HL-60 (cell line): ENCODE results near the gene KRT73.

ENCODE experiments used
- DNase-seq, 2 experiments: peaks; one replicate each; pipeline ENCODE4 v3.0.0-alpha.2; 2010 to 2020; ENCODE audit warnings: low read depth in 1 of 2, low spot score in 1 of 2
- H3K27ac ChIP-seq: fragments of 250-450 bp; sonication (Bioruptor Pico); replicated peaks from 2 replicates; pipeline ENCODE4 v1.5.1; 2020; ENCODE audit warnings: mild to moderate bottlenecking, moderate library complexity
- H3K27me3 ChIP-seq: fragments of 250-450 bp; sonication (Bioruptor Pico); 2 replicates; pipeline ENCODE4 v1.5.1; 2021; ENCODE audit warnings: mild to moderate bottlenecking, moderate library complexity; ENCODE audit not compliant: insufficient read depth, poor library complexity, severe bottlenecking
- H3K4me3 ChIP-seq: replicated peaks from 2 replicates; pipeline ENCODE4 v1.5.1; 2011; ENCODE audit warnings: mild to moderate bottlenecking, control low read depth, low read length; ENCODE audit not compliant: insufficient read depth
- GABPA ChIP-seq: IDR thresholded peaks from 2 replicates; pipeline ENCODE4 v1.6.1; 2012; ENCODE audit warnings: low read depth
- POLR2AphosphoS5 ChIP-seq: IDR thresholded peaks from 2 replicates; pipeline ENCODE4 v1.6.1; 2012; ENCODE audit warnings: low read depth
- SPI1 ChIP-seq: IDR thresholded peaks from 2 replicates; pipeline ENCODE4 v1.6.1; 2012; ENCODE audit warnings: low read depth, mild to moderate bottlenecking, borderline replicate concordance
- TF ChIP-seq, protein P1 (sequence below): IDR thresholded peaks from one replicate; pipeline ENCODE4 v1.5.1; 2011; ENCODE audit warnings: low read length, control low read depth, inconsistent platforms; ENCODE audit not compliant: insufficient read depth
- TF ChIP-seq, protein P2 (sequence below): IDR thresholded peaks from 2 replicates; pipeline ENCODE4 v1.6.1; 2012; ENCODE audit warnings: low read depth; ENCODE audit not compliant: insufficient replicate concordance

Gene KRT73

DNA sequence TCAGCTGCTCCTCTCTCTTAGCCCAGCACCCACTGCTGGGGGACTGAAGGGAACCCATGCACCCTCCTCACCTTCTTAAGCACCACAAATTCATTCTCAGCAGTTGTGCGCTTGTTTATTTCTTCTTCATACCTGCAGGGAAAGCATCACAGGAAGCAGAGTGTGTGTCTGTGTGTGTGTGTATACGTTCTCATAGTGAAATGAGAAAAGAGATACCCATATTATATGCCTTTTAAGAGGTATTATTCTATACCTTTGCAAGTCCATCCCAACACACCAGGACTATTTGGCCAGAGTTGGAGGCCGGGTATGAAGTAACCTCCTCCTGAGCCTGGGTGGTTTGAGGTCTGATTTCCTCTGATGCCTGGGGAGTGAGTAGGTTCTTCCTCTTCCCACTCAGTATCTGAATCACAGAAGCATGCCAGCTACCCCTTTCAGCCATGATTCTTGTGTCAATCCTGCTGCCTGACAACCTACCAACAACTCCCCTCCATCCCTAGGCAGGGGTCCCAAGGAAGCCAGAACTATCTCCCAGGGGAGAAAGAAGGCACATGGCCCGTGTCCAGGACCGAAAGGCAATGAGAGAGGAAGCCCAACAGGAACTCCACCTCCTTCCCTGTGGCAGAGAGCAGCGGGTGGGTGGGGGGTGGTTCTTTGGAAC, 3.0 kb downstream of the KRT73 start:
- no peaks in the 10 kb centered on the region for H3K27me3 ChIP-seq
- peak in 1 of 2 experiments; percentile 35 for DNase-seq

DNA sequence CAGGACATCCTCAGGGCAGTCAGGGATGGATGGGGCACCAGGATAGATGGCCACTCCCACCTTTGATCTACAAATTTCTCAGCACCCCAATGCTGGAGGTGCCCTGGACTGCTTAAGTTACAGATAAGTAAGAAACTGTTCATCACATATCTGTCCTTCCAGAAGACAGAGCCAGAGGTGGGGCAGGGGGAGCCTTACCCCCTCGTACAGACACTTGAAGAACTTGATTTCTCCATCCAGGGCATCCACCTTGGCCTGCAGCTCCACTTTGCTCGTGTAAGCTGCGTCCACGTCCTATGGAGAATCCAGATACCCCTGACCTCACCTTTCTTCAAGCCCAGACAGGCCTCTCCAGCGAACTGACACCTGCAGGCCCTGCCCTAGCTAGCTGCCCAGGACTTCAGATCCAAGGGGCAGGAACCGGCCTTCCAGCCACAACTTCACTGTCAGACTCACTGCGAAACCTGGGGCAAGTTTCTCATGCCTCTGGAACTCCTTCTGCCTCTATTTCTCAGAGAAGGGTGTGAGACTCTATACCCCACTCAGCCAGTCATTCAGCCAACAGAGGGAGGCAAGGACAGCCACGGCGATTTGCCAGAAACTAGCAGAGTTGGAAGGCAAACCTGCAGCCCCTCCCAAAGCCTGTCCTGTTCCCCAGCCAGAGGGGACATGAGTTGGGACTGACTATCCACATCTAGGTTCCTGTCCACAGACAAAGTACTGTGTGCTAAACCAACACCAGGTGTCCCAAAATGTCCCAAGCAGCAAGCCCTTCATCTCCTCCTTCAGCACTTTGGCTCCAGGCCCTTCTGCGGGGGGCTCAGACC, 3.8 kb downstream of the KRT73 start:
- no peak overlapping the region for H3K4me3 ChIP-seq
- TF ChIP-seq, protein P1, sequence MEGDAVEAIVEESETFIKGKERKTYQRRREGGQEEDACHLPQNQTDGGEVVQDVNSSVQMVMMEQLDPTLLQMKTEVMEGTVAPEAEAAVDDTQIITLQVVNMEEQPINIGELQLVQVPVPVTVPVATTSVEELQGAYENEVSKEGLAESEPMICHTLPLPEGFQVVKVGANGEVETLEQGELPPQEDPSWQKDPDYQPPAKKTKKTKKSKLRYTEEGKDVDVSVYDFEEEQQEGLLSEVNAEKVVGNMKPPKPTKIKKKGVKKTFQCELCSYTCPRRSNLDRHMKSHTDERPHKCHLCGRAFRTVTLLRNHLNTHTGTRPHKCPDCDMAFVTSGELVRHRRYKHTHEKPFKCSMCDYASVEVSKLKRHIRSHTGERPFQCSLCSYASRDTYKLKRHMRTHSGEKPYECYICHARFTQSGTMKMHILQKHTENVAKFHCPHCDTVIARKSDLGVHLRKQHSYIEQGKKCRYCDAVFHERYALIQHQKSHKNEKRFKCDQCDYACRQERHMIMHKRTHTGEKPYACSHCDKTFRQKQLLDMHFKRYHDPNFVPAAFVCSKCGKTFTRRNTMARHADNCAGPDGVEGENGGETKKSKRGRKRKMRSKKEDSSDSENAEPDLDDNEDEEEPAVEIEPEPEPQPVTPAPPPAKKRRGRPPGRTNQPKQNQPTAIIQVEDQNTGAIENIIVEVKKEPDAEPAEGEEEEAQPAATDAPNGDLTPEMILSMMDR: no peak
- TF ChIP-seq, protein P2, sequence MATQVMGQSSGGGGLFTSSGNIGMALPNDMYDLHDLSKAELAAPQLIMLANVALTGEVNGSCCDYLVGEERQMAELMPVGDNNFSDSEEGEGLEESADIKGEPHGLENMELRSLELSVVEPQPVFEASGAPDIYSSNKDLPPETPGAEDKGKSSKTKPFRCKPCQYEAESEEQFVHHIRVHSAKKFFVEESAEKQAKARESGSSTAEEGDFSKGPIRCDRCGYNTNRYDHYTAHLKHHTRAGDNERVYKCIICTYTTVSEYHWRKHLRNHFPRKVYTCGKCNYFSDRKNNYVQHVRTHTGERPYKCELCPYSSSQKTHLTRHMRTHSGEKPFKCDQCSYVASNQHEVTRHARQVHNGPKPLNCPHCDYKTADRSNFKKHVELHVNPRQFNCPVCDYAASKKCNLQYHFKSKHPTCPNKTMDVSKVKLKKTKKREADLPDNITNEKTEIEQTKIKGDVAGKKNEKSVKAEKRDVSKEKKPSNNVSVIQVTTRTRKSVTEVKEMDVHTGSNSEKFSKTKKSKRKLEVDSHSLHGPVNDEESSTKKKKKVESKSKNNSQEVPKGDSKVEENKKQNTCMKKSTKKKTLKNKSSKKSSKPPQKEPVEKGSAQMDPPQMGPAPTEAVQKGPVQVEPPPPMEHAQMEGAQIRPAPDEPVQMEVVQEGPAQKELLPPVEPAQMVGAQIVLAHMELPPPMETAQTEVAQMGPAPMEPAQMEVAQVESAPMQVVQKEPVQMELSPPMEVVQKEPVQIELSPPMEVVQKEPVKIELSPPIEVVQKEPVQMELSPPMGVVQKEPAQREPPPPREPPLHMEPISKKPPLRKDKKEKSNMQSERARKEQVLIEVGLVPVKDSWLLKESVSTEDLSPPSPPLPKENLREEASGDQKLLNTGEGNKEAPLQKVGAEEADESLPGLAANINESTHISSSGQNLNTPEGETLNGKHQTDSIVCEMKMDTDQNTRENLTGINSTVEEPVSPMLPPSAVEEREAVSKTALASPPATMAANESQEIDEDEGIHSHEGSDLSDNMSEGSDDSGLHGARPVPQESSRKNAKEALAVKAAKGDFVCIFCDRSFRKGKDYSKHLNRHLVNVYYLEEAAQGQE: no peak
- TF ChIP-seq SPI1: no peak
- TF ChIP-seq POLR2AphosphoS5: no peak
- TF ChIP-seq GABPA: no peak
- DNase-seq: no peak
- no peaks in the 10 kb centered on the region for H3K27me3 ChIP-seq
- H3K27ac ChIP-seq: no peak overlapping the region

More for the DNA sequence above, 3.0 kb downstream of the KRT73 start:
- Histone ChIP-seq H3K27ac (no peak overlapping the region), H3K4me3 (no peak overlapping the region)
- no peak for TF ChIP-seq SPI1
- TF ChIP-seq, protein P2: no peak
- TF ChIP-seq GABPA: no peak
- TF ChIP-seq POLR2AphosphoS5: no peak
- TF ChIP-seq, protein P1: no peak

DNA sequence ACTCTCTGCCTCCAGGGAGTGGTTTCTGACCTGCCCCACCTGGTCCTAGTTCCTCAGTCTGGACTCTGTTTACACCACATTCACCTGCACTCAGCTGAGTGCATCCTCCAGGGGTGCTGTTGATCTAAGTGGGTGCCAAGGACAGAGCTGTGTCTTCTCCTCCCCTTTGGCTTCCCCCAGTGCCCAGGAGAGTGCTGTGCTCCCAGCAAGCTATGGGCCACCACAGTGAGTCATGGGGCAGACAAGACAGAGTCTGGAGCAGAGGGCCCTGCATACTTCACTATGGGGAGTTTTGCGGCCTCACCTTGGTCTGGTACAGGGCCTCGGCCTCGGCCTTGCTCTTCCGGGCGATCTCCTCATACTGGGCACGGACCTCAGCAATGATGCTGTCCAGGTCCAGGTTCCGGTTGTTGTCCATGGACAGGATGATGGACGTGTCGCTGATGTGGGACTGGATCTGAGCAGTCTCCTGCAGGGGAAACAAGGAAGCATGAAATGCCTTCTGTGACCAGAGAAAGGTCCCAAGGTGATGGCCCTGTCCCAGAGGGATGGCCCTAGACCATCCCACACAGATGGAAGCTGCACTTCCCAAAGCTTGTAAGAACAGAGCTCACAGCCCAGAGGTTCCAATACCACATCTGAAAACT, 4.9 kb downstream of the KRT73 start:
- no peak for DNase-seq
- TF ChIP-seq, protein P2: no peak
- TF ChIP-seq POLR2AphosphoS5: no peak
- TF ChIP-seq, protein P1: no peak
- no peak for TF ChIP-seq SPI1
- no peak for TF ChIP-seq GABPA
- Histone ChIP-seq H3K27ac (no peak overlapping the region), H3K27me3 (no peaks in the 10 kb centered on the region), H3K4me3 (no peak overlapping the region)
